Smooth muscle cell (in vitro differentiated cells): ENCODE results near the gene OSMR. TPM values are rescaled to one million over a fixed set of nuclear protein-coding genes. Genes with fewer than 3 reads are reported as not detected.

Experiments used
- DNase-seq: peaks from one replicate; lab custom pipeline; 2025; ENCODE audit not compliant: unreplicated experiment; lab: John Stamatoyannopoulos, UW
- H2AFZ ChIP-seq: fragments of 200-600 bp; sonication (generic); 2 replicates; pipeline ENCODE4 v1.6.0; 2016; ENCODE audit warnings: antibody characterized with exemption, low read depth, mild to moderate bottlenecking
- H3F3A ChIP-seq: fragments of 200-600 bp; sonication (generic); 2 replicates; pipeline ENCODE4 v1.6.0; 2017; ENCODE audit warnings: antibody characterized with exemption, low read depth
- H3K27ac ChIP-seq: fragments of 200-600 bp; sonication (generic); 2 replicates; pipeline ENCODE4 v1.5.1; 2016; ENCODE audit warnings: low read depth, mild to moderate bottlenecking
- H3K27me3 ChIP-seq: fragments of 200-600 bp; sonication (generic); 2 replicates; pipeline ENCODE4 v1.6.1; 2016; ENCODE audit warnings: low read depth, mild to moderate bottlenecking
- H3K36me3 ChIP-seq: fragments of 200-600 bp; sonication (generic); 2 replicates; pipeline ENCODE4 v1.5.1; 2016; ENCODE audit warnings: low read depth
- H3K4me1 ChIP-seq: fragments of 200-600 bp; sonication (generic); 2 replicates; pipeline ENCODE4 v1.5.1; 2016; ENCODE audit warnings: low read depth
- H3K4me2 ChIP-seq: fragments of 200-600 bp; sonication (generic); 2 replicates; pipeline ENCODE4 v1.6.0; 2016; ENCODE audit warnings: mild to moderate bottlenecking
- H3K4me3 ChIP-seq: fragments of 200-600 bp; sonication (generic); 2 replicates; pipeline ENCODE4 v1.5.1; 2016; ENCODE audit warnings: mild to moderate bottlenecking
- H3K79me2 ChIP-seq: fragments of 200-600 bp; sonication (generic); 2 replicates; pipeline ENCODE4 v1.6.0; 2016; ENCODE audit warnings: low read depth, mild to moderate bottlenecking
- H3K9ac ChIP-seq: fragments of 200-600 bp; sonication (generic); 2 replicates; pipeline ENCODE4 v1.6.0; 2016; ENCODE audit warnings: low read depth
- H3K9me3 ChIP-seq: fragments of 200-600 bp; sonication (generic); replicated peaks from 2 replicates; pipeline ENCODE4 v1.5.1; 2016; ENCODE audit warnings: low read depth
- H4K20me1 ChIP-seq: fragments of 200-600 bp; sonication (generic); 2 replicates; pipeline ENCODE4 v1.6.0; 2016; ENCODE audit warnings: low read depth
- WGBS: methylation state at CpG from one replicate; pipeline ENCODE4 v1.1.7; 2016; ENCODE audit warnings: low lambda C conversion rate; 5-methylcytosine and 5-hydroxymethylcytosine counted together
- polyA plus RNA-seq: library from polyadenylated mRNA; unstranded; fragments of >200 nt; fragmentation: Nextera tagmentation; extraction: Ambion mirVana; gene quantifications from 2 replicates; pipeline ENCODE4 v1.2.1, GENCODE V29; 2016
- total RNA-seq: library from RNA; depleted of rRNA; stranded (reverse); fragments of >200 nt; gene quantifications from 2 replicates; pipeline ENCODE4 v1.2.3, GENCODE V29; 2014
- TF ChIP-seq, protein P1 (sequence below): fragments of 200-600 bp; sonication (generic); IDR thresholded peaks from 2 replicates; pipeline ENCODE4 v1.5.1; 2017; ENCODE audit warnings: borderline replicate concordance, mild to moderate bottlenecking, antibody characterized with exemption; ENCODE audit not compliant: insufficient read depth, poor library complexity, severe bottlenecking

Gene OSMR
- total and polyA plus RNA-seq, 2 experiments from 2014 or later: 31.8 to 52.5 TPM

- Histone ChIP-seq H4K20me1 (peaks cover 6% of the 10 kb centered on the region), H3K36me3 (peaks cover 3% of the 10 kb centered on the region), H3K27me3 (no peaks in the 10 kb centered on the region), H3K4me2 (peak overlapping the region; percentile 64), H3K27ac (peak overlapping the region; percentile 94), H3K9me3 (no peaks in the 10 kb centered on the region), H3K4me3 (no peak overlapping the region), H3K79me2 (peaks cover 15% of the 10 kb centered on the region), H3K4me1 (peaks cover 9% of the 10 kb centered on the region), H2AFZ (no peak overlapping the region), H3K9ac (peak overlapping the region; percentile 57), H3F3A (peaks cover 5% of the 10 kb centered on the region)
- TF ChIP-seq, protein P1, sequence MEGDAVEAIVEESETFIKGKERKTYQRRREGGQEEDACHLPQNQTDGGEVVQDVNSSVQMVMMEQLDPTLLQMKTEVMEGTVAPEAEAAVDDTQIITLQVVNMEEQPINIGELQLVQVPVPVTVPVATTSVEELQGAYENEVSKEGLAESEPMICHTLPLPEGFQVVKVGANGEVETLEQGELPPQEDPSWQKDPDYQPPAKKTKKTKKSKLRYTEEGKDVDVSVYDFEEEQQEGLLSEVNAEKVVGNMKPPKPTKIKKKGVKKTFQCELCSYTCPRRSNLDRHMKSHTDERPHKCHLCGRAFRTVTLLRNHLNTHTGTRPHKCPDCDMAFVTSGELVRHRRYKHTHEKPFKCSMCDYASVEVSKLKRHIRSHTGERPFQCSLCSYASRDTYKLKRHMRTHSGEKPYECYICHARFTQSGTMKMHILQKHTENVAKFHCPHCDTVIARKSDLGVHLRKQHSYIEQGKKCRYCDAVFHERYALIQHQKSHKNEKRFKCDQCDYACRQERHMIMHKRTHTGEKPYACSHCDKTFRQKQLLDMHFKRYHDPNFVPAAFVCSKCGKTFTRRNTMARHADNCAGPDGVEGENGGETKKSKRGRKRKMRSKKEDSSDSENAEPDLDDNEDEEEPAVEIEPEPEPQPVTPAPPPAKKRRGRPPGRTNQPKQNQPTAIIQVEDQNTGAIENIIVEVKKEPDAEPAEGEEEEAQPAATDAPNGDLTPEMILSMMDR: no peak
- no peak for DNase-seq
- WGBS: 34% methylated on average over 5 of the region's 5 CpGs
These were observed 26.2 kb downstream of the OSMR start for GRCh38 chr5:38871790-38872551.

GRCh38 chr5:38872826-38873225 lies 27.0 kb downstream of the OSMR start:
- peaks cover 9% of the 10 kb centered on the region for H3K4me1 ChIP-seq
- no peaks in the 10 kb centered on the region for H4K20me1 ChIP-seq
- no peak for DNase-seq
- no peaks in the 10 kb centered on the region for H3K9me3 ChIP-seq
- no peak overlapping the region for H3K9ac ChIP-seq
- 98% methylated on average over 1 of the region's 1 CpG for WGBS
- peaks cover 5% of the 10 kb centered on the region for H3F3A ChIP-seq
- TF ChIP-seq, protein P1: no peak
- no peaks in the 10 kb centered on the region for H3K27me3 ChIP-seq
- no peak overlapping the region for H2AFZ ChIP-seq
- peak overlapping the region; percentile 61 for H3K4me2 ChIP-seq
- H3K4me3 ChIP-seq: no peak overlapping the region
- H3K36me3 ChIP-seq: peaks cover 8% of the 10 kb centered on the region
- peak overlapping the region; percentile 94 for H3K27ac ChIP-seq
- H3K79me2 ChIP-seq: peaks cover 15% of the 10 kb centered on the region

DNA sequence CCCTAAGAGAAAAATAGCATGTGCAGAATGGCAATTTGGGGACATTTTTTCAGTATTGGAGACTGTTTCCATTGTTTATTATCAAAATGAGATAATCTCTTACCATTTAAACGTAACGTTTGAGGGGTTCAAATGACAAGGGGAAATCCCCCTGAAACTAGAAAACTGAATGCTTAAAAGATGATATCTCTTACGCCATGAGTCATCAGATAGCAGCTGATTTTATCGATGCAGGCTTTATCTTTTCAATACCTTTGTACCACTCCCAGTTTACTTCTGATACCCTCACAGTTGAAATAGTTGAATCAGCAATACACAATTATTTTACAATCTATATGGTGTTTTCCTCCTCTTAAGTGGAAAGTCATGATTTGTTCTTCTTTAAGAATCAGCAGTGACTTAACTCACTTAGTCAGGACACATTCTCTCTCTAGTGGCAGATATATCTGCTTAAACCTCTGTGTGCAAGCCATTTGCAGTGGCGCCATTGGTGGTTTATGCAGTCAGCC lies 29.2 kb downstream of the OSMR start:
- H3K9me3 ChIP-seq: no peaks in the 10 kb centered on the region
- H3K4me1 ChIP-seq: peaks cover 9% of the 10 kb centered on the region
- TF ChIP-seq, protein P1: no peak
- H3K4me2 ChIP-seq: no peak overlapping the region
- no peak overlapping the region for H3K9ac ChIP-seq
- H3F3A ChIP-seq: peaks cover 5% of the 10 kb centered on the region
- peaks cover 11% of the 10 kb centered on the region for H3K79me2 ChIP-seq
- no peaks in the 10 kb centered on the region for H4K20me1 ChIP-seq
- no peaks in the 10 kb centered on the region for H3K27me3 ChIP-seq
- H2AFZ ChIP-seq: no peak overlapping the region
- WGBS: 93% methylated on average over 5 of the region's 5 CpGs
- no peak for DNase-seq
- peaks cover 8% of the 10 kb centered on the region for H3K36me3 ChIP-seq
- H3K27ac ChIP-seq: no peak overlapping the region
- H3K4me3 ChIP-seq: no peak overlapping the region
